K562 (cell line): Measurements from ENCODE around the gene PCBD1. TPM values are rescaled to one million over a fixed set of nuclear protein-coding genes. Genes with fewer than 3 reads are reported as not detected.

Experiments
- ATAC-seq: fragments of 200-7000 bp; cut with Tn5 transposase; 3 replicates; pipeline ENCODE4 v1.9.1; 2020; ENCODE audit warnings: moderate library complexity
- Bru-seq: library from RNA; stranded (reverse); fragments of 400-500 nt; gene quantifications from one replicate; lab custom pipeline; 2021; lab: Mats Ljungman, UMichigan
- BruChase-seq, 2 experiments: library from RNA; stranded (reverse); fragments of 400-500 nt; gene quantifications; one replicate each; lab custom pipeline; 2021; lab: Mats Ljungman, UMichigan
- BruUV-seq: library from RNA; stranded (reverse); fragments of 400-500 nt; replicated peaks from 2 replicates; lab custom pipeline; 2021; lab: Mats Ljungman, UMichigan
- CTCF ChIA-PET: fragments of 300-600 bp; formaldehyde crosslinking; extraction: SDS; loops from one replicate; lab custom pipeline; 2021; ENCODE audit warnings: low intra/inter-chr PET ratio; lab: Yijun Ruan, JAX
- POLR2A ChIA-PET: fragments of 300-600, 350-650 bp; sonication (Branson Sonifier 250); formaldehyde crosslinking; extraction: SDS; loops from one replicate; lab custom pipeline; 2021; ENCODE audit warnings: antibody characterized with exemption, inconsistent platforms; lab: Yijun Ruan, JAX
- DNase-seq, 4 experiments: peaks; one replicate each; pipeline versions ENCODE4 v3.0.0 to v3.0.0-alpha.2; 2011 to 2018; ENCODE audit warnings: low spot score in 3 of 4, mixed read lengths in 3 of 4; ENCODE audit errors: extremely low read depth in 1 of 4
- FAIRE-seq: peaks from 2 replicates; lab custom pipeline; 2011; peaks lifted over from hg19 to GRCh38; lab: Jason Lieb, UNC
- H2AFZ ChIP-seq: 2 replicates; pipeline ENCODE4 v1.6.0; 2011; ENCODE audit warnings: low read depth, low read length, control low read depth, inconsistent platforms
- H3K27ac ChIP-seq: fragments of 200-600 bp; 3 replicates; pipeline ENCODE4 v1.8.0; 2011; ENCODE audit warnings: low read depth, mild to moderate bottlenecking, control low read depth, inconsistent platforms, low read length, moderate library complexity, mixed read lengths; ENCODE audit errors: extremely low read depth
- H3K27me3 ChIP-seq, 2 experiments: fragments of 300-600 bp in 1 of 2; 2 replicates in 1 of 2; 3 replicates in 1 of 2; pipeline versions ENCODE4 v1.6.0 to v1.8.0; 2011; ENCODE audit warnings: inconsistent platforms in 2 of 2, low read length in 2 of 2, mild to moderate bottlenecking in 1 of 2, mixed read lengths in 1 of 2, moderate library complexity in 1 of 2; ENCODE audit not compliant: control insufficient read depth in 2 of 2, insufficient read depth in 2 of 2
- H3K36me3 ChIP-seq: fragments of 300-600 bp; 3 replicates; pipeline ENCODE4 v1.8.0; 2011; ENCODE audit warnings: mild to moderate bottlenecking, low read length, inconsistent platforms; ENCODE audit not compliant: control insufficient read depth, insufficient read depth
- H3K4me1 ChIP-seq, 2 experiments: fragments of 200-600 bp in 1 of 2; replicated peaks in 1 of 2; 2 replicates in 1 of 2; 3 replicates in 1 of 2; pipeline versions ENCODE4 v1.5.1 to v1.8.0; 2011; ENCODE audit warnings: inconsistent platforms in 2 of 2, low read length in 2 of 2, mild to moderate bottlenecking in 1 of 2, mixed read lengths in 1 of 2, moderate library complexity in 1 of 2; ENCODE audit not compliant: control insufficient read depth in 2 of 2, insufficient read depth in 2 of 2
- H3K4me2 ChIP-seq: 2 replicates; pipeline ENCODE4 v1.6.1; 2011; ENCODE audit warnings: low read length, control low read depth, inconsistent platforms, mixed read lengths; ENCODE audit not compliant: insufficient read depth
- H3K4me3 ChIP-seq: fragments of 200-600 bp; sonication (generic), shearing (Covaris generic); 2 replicates; pipeline ENCODE4 v1.5.1; 2016; ENCODE audit warnings: control low read depth, inconsistent platforms
- H3K79me2 ChIP-seq: fragments of 200-600 bp; 3 replicates; pipeline ENCODE4 v1.8.0; 2011; ENCODE audit warnings: low read length, inconsistent platforms; ENCODE audit not compliant: control insufficient read depth, insufficient read depth
- H3K9ac ChIP-seq, 2 experiments: 2 replicates each; pipeline versions ENCODE4 v1.6.0 to v1.6.1; 2011; ENCODE audit warnings: low read depth in 2 of 2, low read length in 2 of 2, control low read depth in 1 of 2, inconsistent platforms in 1 of 2, mild to moderate bottlenecking in 1 of 2, mixed read lengths in 1 of 2; ENCODE audit not compliant: insufficient read depth in 1 of 2
- H3K9me1 ChIP-seq: one replicate; pipeline ENCODE4 v1.6.0; 2011; ENCODE audit warnings: inconsistent platforms, mild to moderate bottlenecking, low read length, moderate library complexity; ENCODE audit not compliant: control insufficient read depth, insufficient read depth
- H3K9me3 ChIP-seq: replicated peaks from 2 replicates; pipeline ENCODE4 v1.5.1; 2011; ENCODE audit warnings: low read depth, low read length, inconsistent platforms; ENCODE audit not compliant: control insufficient read depth, insufficient read depth
- H4K20me1 ChIP-seq: replicated peaks from 2 replicates; pipeline ENCODE4 v1.6.1; 2011; ENCODE audit warnings: low read length, inconsistent platforms, mixed read lengths; ENCODE audit not compliant: control insufficient read depth, insufficient read depth
- PYGO2 ChIP-seq: fragments of 450-650 bp; IDR thresholded peaks from 2 replicates; pipeline ENCODE4 v1.6.1; 2016; ENCODE audit warnings: mild to moderate bottlenecking, missing genetic modification characterization, moderate library complexity, missing compliant biosample characterization
- WGBS: fragments of 100-300 bp; shearing (Covaris generic); methylation state at CpG from one replicate; pipeline ENCODE4 v1.1.6; 2016; ENCODE audit warnings: low coverage, mixed read lengths; ENCODE audit not compliant: insufficient coverage; ENCODE audit errors: missing lambda C conversion rate; 5-methylcytosine and 5-hydroxymethylcytosine counted together
- in situ Hi-C: fragments of 300-500 bp; cut with MboI; formaldehyde crosslinking; loops from 4 replicates; pipeline ENCODE4 v1.15.0; 2018; ENCODE audit warnings: inconsistent platforms, mixed read lengths
- intact Hi-C: fragments of 100-400 bp; cut with micrococcal nuclease; formaldehyde crosslinking; loops from 2 replicates; pipeline ENCODE4 v1.14.2; 2022
- long read RNA-seq, 3 experiments: library from polyadenylated mRNA in 2 of 3; library from RNA in 1 of 3; unstranded in 2 of 3; stranded (forward) in 1 of 3; transcript quantifications; one replicate each; pipeline ENCODE4 v2.0.0, GENCODE V29; 2019 to 2022
- polyA minus RNA-seq, 3 experiments: library from RNA; depleted of rRNA, polyadenylated mRNA; stranded (reverse); fragments of >200 nt; gene quantifications; 2 replicates each; pipeline ENCODE4 v1.2.3, GENCODE V29; 2011
- polyA plus RNA-seq, 8 experiments: library from polyadenylated mRNA; depleted of rRNA in 4 of 8; stranded (reverse) in 5 of 8; unstranded in 3 of 8; fragments of >200 nt; fragmentation: Nextera tagmentation in 2 of 8; fragmentation: Illumina TruSeq in 1 of 8; extraction: Ambion mirVana in 2 of 8; extraction: Trizol in 1 of 8; gene quantifications; 2 replicates each; pipeline versions ENCODE4 v1.2.1 to v1.2.3, GENCODE V29; 2011 to 2014; ENCODE audit warnings: inconsistent platforms in 1 of 8, missing spikeins in 1 of 8
- total RNA-seq, 7 experiments: library from RNA; depleted of rRNA in 6 of 7; stranded (reverse); fragments of >200 nt in 6 of 7; fragmentation: Illumina TruSeq in 2 of 7; extraction: Trizol in 2 of 7; gene quantifications; 2 replicates each; pipeline versions ENCODE4 v1.2.1 to v1.2.3, GENCODE V29; 2011 to 2021; ENCODE audit warnings: low replicate concordance in 1 of 7
- TF ChIP-seq, protein P1 (sequence below): fragments of 450-650 bp; formaldehyde crosslinking; IDR thresholded peaks from 2 replicates; pipeline ENCODE4 v1.4.0; 2020; ENCODE audit warnings: mild to moderate bottlenecking, moderate library complexity
- TF ChIP-seq, protein P2 (sequence below): fragments of 450-650 bp; IDR thresholded peaks from 2 replicates; pipeline ENCODE4 v1.6.1; 2018; ENCODE audit not compliant: partially characterized antibody
- TF ChIP-seq, protein P3 (sequence below), 2 experiments: fragments of 450-650 bp in 1 of 2; IDR thresholded peaks; 2 replicates each; pipeline ENCODE4 v1.6.1; 2011 to 2017; ENCODE audit warnings: low read depth in 2 of 2, antibody characterized with exemption in 1 of 2, borderline replicate concordance in 1 of 2, low read length in 1 of 2, mild to moderate bottlenecking in 1 of 2, mixed read lengths in 1 of 2; ENCODE audit not compliant: control insufficient read depth in 1 of 2

The PCBD1 gene
- total RNA-seq (2011; cell fraction: chromatin; rRNA removed; ENCODE audit: low replicate concordance) = 5.8 and 9.9 TPM in 2 replicates
- total RNA-seq (2011; cell fraction: nucleolus; rRNA removed) = 11.3 and 12.0 TPM in 2 replicates
- total RNA-seq (2011; cell fraction: nucleoplasm; rRNA removed) = 17.2 and 21.7 TPM in 2 replicates
- 67.0 and 94.5 TPM in 2 replicates for total RNA-seq (2014; rRNA removed)
- total RNA-seq (2014; rRNA removed; fragmentation: Illumina TruSeq; extraction: Trizol) = 50.5 and 56.2 TPM in 2 replicates
- 55.0 and 57.0 TPM in 2 replicates for total RNA-seq (2015; rRNA removed; fragmentation: Illumina TruSeq; extraction: Trizol)
- total RNA-seq (2021) = 62.2 and 68.5 TPM in 2 replicates
- 55.3 and 70.5 TPM in 2 replicates for polyA plus RNA-seq (2011; rRNA removed)
- 118 and 120 TPM in 2 replicates for polyA plus RNA-seq (2011; cell fraction: cytosol; rRNA removed)
- 43.7 and 47.3 TPM in 2 replicates for polyA plus RNA-seq (2011; cell fraction: nucleus; rRNA removed)
- 89.0 and 106 TPM in 2 replicates for polyA plus RNA-seq (2012)
- polyA plus RNA-seq (2014; fragmentation: Illumina TruSeq; extraction: Trizol) = 101 and 109 TPM in 2 replicates
- polyA plus RNA-seq (2014; fragmentation: Nextera tagmentation; extraction: Ambion mirVana) = 10 to 100 TPM; 14.6 to 26.7 TPM
- polyA plus RNA-seq (2014; rRNA removed) = 68.3 and 71.2 TPM in 2 replicates
- polyA minus RNA-seq (2011; rRNA and poly(A)+ RNA removed) = 26.0 and 30.5 TPM in 2 replicates
- polyA minus RNA-seq (2011; cell fraction: cytosol; rRNA and poly(A)+ RNA removed) = 24.7 and 31.9 TPM in 2 replicates
- 6.7 and 12.2 TPM in 2 replicates for polyA minus RNA-seq (2011; cell fraction: nucleus; rRNA and poly(A)+ RNA removed)
- percentile 80 among the genes with signal in this experiment for Bru-seq, nascent RNA
- BruChase-seq, experiment 1, labeled RNA remaining after a 2-hour chase = percentile 66 among the genes with signal in this experiment
- BruChase-seq, experiment 2, labeled RNA remaining after a 6-hour chase = percentile 70 among the genes with signal in this experiment
- long read RNA-seq, experiment 1, transcript PCBD1-201 (4 exons, 1,006 nt) = major isoform, 58 of 84 reads
- long read RNA-seq, experiment 1, partial matches to known transcripts = 6 of 84 reads
- long read RNA-seq, experiment 1, other reads (novel, unspliced or antisense) = 18 of 84 reads
- long read RNA-seq, experiment 2, transcript PCBD1-201 (4 exons, 1,006 nt) = major isoform, 55 of 69 reads
- long read RNA-seq, experiment 2, partial matches to known transcripts = 11 of 69 reads
- long read RNA-seq, experiment 2, other reads (novel, unspliced or antisense) = 3 of 69 reads
- long read RNA-seq, experiment 3, transcript PCBD1-201 (4 exons, 1,006 nt) = major isoform, 46 of 63 reads
- long read RNA-seq, experiment 3, partial matches to known transcripts = 11 of 63 reads
- long read RNA-seq, experiment 3, other reads (novel, unspliced or antisense) = 2 of 63 reads

DNA sequence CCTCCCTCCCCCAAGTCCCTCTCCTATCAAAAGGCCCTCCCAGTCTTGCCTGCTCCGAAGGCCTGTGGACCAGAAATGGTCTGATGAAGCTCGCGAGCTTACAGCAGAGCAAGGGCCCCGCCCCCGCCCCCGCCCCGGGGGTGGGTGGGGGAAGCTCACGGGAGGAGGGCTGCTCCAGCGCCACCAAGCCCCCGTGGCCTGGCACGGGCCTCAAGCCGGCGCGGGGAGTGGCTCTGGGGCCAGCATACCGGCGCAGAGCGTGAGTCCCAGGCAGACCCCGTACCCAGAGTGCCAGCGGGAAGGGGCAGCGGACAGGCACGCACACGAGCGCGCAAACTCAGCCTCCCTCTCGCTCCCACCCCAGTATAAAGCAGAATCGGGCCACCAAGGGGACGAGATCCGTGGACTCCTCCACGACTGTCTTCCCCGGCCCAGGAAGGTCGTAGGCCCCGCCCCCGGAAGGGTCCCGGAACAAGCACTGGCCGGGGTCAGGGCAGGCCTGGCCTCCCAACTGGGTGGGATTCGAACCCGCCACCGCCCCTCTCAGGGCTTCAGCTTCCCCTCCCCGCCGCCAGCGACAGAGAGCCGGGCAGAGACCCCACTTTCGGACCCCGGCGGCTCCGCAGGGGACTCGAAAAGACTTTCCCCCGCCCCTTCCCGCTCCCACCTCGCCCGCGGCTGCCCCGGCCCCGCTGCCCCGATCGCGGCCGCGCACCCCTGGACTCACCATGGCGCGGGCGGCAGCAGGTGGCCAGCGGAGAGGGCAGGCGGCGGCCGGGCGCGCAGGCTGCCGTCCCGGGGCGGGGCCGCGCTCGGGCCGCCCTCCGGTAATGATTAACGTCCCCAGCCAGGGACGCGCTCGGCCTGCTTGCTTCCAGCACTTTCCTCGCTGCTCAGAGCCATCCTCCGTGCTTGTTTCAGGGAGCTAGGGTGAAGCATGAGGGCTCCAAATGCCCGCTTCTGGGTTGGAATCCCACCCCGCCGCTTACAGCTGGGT is at the start of gene PCBD1:
Gene PCBD1 (minus strand): TSS at position 762 of the 997 bp plus-strand sequence. CDS start 32 bp downstream, at position 730.
- peaks cover 19% of the 10 kb centered on the region; the same call in 1 of the 3 replicates for H3K36me3 ChIP-seq
- H2AFZ ChIP-seq = peak within 1 kb of the TSS; percentile 91
- intact Hi-C loops = no loop called here
- in situ Hi-C loops = loop anchor here (10.0 kb wide), 2 partner anchors 73 to 423 kb away; partner anchors contain the start of gene SGPL1
- peak; percentile 65 for FAIRE-seq
- H3K27me3 ChIP-seq = no peaks in the 10 kb centered on the region
- no peaks in the 10 kb centered on the region for H3K79me2 ChIP-seq
- no TSS peak for BruUV-seq
- H3K9me1 ChIP-seq = no peaks in the 10 kb centered on the region
- H3K27ac ChIP-seq = peak within 1 kb of the TSS; percentile 58
- peak; percentile 83 to 94 (median 90) for DNase-seq
- H4K20me1 ChIP-seq = no peaks in the 10 kb centered on the region
- peak within 1 kb of the TSS; percentile 69 to 96 for H3K9ac ChIP-seq
- peak within 1 kb of the TSS; percentile 62 for H3K4me3 ChIP-seq
- under 1% methylated on average over 74 of the region's 85 CpGs for WGBS
- peaks cover 11 to 21% of the 10 kb centered on the region in 2 experiments for H3K4me1 ChIP-seq
- ChIA-PET CTCF (no interaction called here), POLR2A (interaction anchor here (0.6 to 2.5 kb wide), 6 partner anchors 10 to 629 kb away, joined by 3 to 12 read pairs (median 3); no protein-coding TSS in a partner anchor)
- peak; percentile 95 for ATAC-seq
- no peaks in the 10 kb centered on the region for H3K9me3 ChIP-seq
- peak within 1 kb of the TSS; percentile 93 for H3K4me2 ChIP-seq
- TF ChIP-seq, protein P1, sequence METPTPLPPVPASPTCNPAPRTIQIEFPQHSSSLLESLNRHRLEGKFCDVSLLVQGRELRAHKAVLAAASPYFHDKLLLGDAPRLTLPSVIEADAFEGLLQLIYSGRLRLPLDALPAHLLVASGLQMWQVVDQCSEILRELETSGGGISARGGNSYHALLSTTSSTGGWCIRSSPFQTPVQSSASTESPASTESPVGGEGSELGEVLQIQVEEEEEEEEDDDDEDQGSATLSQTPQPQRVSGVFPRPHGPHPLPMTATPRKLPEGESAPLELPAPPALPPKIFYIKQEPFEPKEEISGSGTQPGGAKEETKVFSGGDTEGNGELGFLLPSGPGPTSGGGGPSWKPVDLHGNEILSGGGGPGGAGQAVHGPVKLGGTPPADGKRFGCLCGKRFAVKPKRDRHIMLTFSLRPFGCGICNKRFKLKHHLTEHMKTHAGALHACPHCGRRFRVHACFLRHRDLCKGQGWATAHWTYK (CRISPR knock-in tag) = peak; percentile 96
- no peak for TF ChIP-seq PYGO2 (tag)
- TF ChIP-seq, protein P2, sequence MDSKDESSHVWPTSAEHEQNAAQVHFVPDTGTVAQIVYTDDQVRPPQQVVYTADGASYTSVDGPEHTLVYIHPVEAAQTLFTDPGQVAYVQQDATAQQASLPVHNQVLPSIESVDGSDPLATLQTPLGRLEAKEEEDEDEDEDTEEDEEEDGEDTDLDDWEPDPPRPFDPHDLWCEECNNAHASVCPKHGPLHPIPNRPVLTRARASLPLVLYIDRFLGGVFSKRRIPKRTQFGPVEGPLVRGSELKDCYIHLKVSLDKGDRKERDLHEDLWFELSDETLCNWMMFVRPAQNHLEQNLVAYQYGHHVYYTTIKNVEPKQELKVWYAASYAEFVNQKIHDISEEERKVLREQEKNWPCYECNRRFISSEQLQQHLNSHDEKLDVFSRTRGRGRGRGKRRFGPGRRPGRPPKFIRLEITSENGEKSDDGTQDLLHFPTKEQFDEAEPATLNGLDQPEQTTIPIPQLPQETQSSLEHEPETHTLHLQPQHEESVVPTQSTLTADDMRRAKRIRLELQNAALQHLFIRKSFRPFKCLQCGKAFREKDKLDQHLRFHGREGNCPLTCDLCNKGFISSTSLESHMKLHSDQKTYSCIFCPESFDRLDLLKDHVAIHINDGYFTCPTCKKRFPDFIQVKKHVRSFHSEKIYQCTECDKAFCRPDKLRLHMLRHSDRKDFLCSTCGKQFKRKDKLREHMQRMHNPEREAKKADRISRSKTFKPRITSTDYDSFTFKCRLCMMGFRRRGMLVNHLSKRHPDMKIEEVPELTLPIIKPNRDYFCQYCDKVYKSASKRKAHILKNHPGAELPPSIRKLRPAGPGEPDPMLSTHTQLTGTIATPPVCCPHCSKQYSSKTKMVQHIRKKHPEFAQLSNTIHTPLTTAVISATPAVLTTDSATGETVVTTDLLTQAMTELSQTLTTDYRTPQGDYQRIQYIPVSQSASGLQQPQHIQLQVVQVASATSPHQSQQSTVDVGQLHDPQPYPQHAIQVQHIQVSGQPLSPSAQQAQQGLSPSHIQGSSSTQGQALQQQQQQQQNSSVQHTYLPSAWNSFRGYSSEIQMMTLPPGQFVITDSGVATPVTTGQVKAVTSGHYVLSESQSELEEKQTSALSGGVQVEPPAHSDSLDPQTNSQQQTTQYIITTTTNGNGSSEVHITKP = no peak
- TF ChIP-seq, protein P3, sequence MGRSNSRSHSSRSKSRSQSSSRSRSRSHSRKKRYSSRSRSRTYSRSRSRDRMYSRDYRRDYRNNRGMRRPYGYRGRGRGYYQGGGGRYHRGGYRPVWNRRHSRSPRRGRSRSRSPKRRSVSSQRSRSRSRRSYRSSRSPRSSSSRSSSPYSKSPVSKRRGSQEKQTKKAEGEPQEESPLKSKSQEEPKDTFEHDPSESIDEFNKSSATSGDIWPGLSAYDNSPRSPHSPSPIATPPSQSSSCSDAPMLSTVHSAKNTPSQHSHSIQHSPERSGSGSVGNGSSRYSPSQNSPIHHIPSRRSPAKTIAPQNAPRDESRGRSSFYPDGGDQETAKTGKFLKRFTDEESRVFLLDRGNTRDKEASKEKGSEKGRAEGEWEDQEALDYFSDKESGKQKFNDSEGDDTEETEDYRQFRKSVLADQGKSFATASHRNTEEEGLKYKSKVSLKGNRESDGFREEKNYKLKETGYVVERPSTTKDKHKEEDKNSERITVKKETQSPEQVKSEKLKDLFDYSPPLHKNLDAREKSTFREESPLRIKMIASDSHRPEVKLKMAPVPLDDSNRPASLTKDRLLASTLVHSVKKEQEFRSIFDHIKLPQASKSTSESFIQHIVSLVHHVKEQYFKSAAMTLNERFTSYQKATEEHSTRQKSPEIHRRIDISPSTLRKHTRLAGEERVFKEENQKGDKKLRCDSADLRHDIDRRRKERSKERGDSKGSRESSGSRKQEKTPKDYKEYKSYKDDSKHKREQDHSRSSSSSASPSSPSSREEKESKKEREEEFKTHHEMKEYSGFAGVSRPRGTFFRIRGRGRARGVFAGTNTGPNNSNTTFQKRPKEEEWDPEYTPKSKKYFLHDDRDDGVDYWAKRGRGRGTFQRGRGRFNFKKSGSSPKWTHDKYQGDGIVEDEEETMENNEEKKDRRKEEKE (IDR thresholded peaks at IDR 0.05; ENCODE audit: borderline replicate concordance in 1 of 2, control insufficient read depth in 1 of 2, low read depth in 2 of 2, low read length in 1 of 2) = no peak
